Neural cell (in vitro differentiated cells): ENCODE measurements around the gene NEUROD1.

Source experiments
- EZH2 ChIP-seq: fragments of 200-600, 300-800 bp; shearing (Covaris generic), sonication (generic); IDR thresholded peaks from 2 replicates; pipeline ENCODE4 v1.6.1; 2014; ENCODE audit warnings: antibody characterized with exemption, low read length, borderline replicate concordance, mild to moderate bottlenecking; ENCODE audit not compliant: insufficient read depth, poor library complexity, severe bottlenecking
- POLR2AphosphoS5 ChIP-seq: IDR thresholded peaks from 2 replicates; pipeline ENCODE4 v1.6.1; 2012
- RAD21 ChIP-seq: fragments of 450-650 bp; conservative IDR thresholded peaks from 2 replicates; pipeline ENCODE4 v1.6.1; 2014; ENCODE audit warnings: antibody characterized with exemption, mild to moderate bottlenecking, moderate library complexity
- REST ChIP-seq: IDR thresholded peaks from 2 replicates; pipeline ENCODE4 v1.6.1; 2012; ENCODE audit warnings: borderline replicate concordance
- SMC3 ChIP-seq: fragments of 450-650 bp; conservative IDR thresholded peaks from 2 replicates; pipeline ENCODE4 v1.6.1; 2014; ENCODE audit warnings: antibody characterized with exemption, mild to moderate bottlenecking, moderate library complexity; ENCODE audit not compliant: poor library complexity
- TF ChIP-seq, protein P1 (sequence below): fragments of 450-650 bp; IDR thresholded peaks from 2 replicates; pipeline ENCODE4 v1.5.1; 2014; ENCODE audit warnings: antibody characterized with exemption, mild to moderate bottlenecking, moderate library complexity; ENCODE audit not compliant: poor library complexity, severe bottlenecking

DNA sequence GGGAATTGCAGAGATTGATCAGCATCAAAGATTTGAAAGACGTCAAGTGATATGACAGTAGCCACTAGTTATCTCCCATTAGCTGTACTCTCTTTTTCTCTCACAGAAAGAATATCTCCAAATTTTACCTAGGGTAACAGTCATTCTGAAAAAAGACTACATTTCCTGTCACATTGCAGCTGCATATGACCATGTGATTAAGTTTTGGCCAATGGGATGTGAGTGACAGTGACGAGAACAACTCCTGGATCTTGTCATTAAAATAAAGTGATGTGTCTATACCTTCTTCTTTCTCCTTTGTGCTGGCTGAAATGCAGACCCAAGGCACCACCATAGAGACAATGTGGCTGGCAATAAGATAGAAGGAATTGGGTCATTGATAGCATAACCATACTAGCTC lies 10.5 kb upstream of the NEUROD1 start:
- TF ChIP-seq, protein P1, sequence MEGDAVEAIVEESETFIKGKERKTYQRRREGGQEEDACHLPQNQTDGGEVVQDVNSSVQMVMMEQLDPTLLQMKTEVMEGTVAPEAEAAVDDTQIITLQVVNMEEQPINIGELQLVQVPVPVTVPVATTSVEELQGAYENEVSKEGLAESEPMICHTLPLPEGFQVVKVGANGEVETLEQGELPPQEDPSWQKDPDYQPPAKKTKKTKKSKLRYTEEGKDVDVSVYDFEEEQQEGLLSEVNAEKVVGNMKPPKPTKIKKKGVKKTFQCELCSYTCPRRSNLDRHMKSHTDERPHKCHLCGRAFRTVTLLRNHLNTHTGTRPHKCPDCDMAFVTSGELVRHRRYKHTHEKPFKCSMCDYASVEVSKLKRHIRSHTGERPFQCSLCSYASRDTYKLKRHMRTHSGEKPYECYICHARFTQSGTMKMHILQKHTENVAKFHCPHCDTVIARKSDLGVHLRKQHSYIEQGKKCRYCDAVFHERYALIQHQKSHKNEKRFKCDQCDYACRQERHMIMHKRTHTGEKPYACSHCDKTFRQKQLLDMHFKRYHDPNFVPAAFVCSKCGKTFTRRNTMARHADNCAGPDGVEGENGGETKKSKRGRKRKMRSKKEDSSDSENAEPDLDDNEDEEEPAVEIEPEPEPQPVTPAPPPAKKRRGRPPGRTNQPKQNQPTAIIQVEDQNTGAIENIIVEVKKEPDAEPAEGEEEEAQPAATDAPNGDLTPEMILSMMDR = no peak
- no peak for TF ChIP-seq EZH2
- TF ChIP-seq POLR2AphosphoS5 = no peak
- no peak for TF ChIP-seq REST
- no peak for TF ChIP-seq RAD21
- no peak for TF ChIP-seq SMC3
